ENCODE data around the gene BMPR1A. TPM values are rescaled to one million over a fixed set of nuclear protein-coding genes. Genes with fewer than 3 reads are reported as not detected.
"Not testable (repeated sequence)": the region's sequence is repeated elsewhere in the genome, so short reads cannot be mapped to it uniquely, and the experiment has no call there.

The BMPR1A gene
- total and polyA plus RNA-seq, 7 experiments from 2014 or later, result 2.1 to 11.3 (median 5.6) TPM

DNA sequence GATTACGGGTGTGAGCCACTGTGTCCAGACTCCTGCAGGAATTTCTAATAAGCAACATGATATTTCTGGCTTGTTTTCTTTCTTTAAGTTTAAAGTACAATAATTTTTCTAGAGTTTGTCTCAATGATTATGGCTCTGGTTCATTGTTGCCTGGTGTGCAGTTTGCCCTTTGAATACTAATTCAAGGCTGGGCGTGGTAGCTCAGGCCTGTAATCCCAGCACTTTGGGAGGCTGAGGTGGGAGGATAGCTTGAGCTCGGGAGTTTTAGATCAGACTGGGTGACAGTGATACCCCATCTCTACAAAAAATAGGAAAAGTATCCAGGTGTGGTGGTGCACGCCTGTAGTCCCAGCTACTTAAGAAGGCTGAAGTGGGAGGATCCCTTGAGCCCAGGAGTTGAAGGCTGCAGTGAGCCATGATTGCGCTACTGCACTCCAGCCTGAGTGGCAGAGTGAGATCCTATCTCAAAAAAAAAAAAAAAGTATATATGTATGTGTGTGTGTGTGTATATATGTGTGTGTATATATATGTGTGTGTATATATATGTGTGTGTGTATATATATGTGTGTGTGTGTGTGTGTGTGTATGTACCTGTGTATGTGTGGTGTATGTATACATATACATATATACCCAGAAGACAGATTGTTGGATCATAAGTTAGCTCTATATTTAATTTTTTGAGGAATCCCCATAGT is 220.1 kb downstream of the BMPR1A start:
- Histone ChIP-seq H3K27ac (ENCODE audit: low read depth, low read length) (no peak overlapping the region), H3K36me3 (ENCODE audit: control insufficient read depth in 2 of 3, insufficient read depth in 3 of 3, low read length in 3 of 3) (no peaks in the 10 kb centered on the region), H3K27me3 (ENCODE audit: control insufficient read depth in 2 of 2, insufficient read depth in 2 of 2, low read length in 2 of 2) (no peaks in the 10 kb centered on the region), H3K4me1 (ENCODE audit: control insufficient read depth in 2 of 2, insufficient read depth in 2 of 2, low read length in 2 of 2) (peaks cover 0 to 6% of the 10 kb centered on the region in 2 donors), H3K9me3 (ENCODE audit: control insufficient read depth in 2 of 3, low read length in 3 of 3) (no peaks in the 10 kb centered on the region), H3K4me3 (ENCODE audit: low read length) (no peak overlapping the region)
- H3K4me3 Mint-ChIP-seq, result no peak overlapping the region
- no peak overlapping the region for H3K27ac Mint-ChIP-seq
- ChIA-PET CTCF (interaction anchor here (1.8 kb wide), 1 partner anchor 10 kb away, joined by 4 read pairs; no protein-coding TSS in a partner anchor), POLR2A (interaction anchor here (1.0 kb wide), 1 partner anchor 117 kb away, joined by 3 read pairs; no protein-coding TSS in a partner anchor)
- intact Hi-C loops (cut with micrococcal nuclease), result loop anchor here in 1 of 2 donors (10.0 kb wide), 1 partner anchor 368 kb away; no protein-coding TSS in a partner anchor
- no peak for ATAC-seq
- no peak for DNase-seq
- H3K4me1 Mint-ChIP-seq, result peaks cover 6 to 16% (median 11%) of the 10 kb centered on the region in 7 donors
- peaks cover 0 to 49% (median 0%) of the 10 kb centered on the region in 5 donors for H3K27me3 Mint-ChIP-seq
- H3K9me3 Mint-ChIP-seq, result no peaks in the 10 kb centered on the region
- H3K36me3 Mint-ChIP-seq, result no peaks in the 10 kb centered on the region

DNA sequence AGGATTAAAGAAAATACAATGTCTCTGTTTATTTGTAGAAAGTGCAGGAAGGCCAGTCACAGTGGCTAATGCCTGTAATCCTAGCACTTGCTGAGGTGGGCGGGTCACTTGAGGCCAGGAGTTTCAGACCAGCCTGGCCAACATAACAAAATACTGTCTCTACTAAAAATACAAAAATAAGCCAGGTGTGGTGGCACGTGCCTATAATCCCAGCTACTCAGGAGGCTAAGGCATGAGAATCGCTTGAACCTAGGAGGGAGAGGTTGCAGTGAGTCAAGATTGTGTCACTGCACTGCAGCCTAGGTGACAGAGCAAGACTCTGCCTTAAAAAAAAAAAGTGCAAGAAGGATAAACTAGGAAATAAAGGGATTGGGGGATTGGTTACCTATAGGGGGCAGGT is 222.0 kb downstream of the BMPR1A start:
- H3K9me3 ChIP-seq (ENCODE audit: control insufficient read depth in 2 of 3, low read length in 3 of 3); DNase-seq; H3K4me3 Mint-ChIP-seq; H3K4me1 Mint-ChIP-seq; H3K9me3 Mint-ChIP-seq; H3K4me1 ChIP-seq (ENCODE audit: control insufficient read depth in 2 of 2, insufficient read depth in 2 of 2, low read length in 2 of 2); H3K27ac Mint-ChIP-seq; H3K4me3 ChIP-seq (ENCODE audit: low read length); H3K27ac ChIP-seq (ENCODE audit: low read depth, low read length); H3K36me3 Mint-ChIP-seq; CTCF ChIA-PET; ATAC-seq; H3K27me3 ChIP-seq (ENCODE audit: control insufficient read depth in 2 of 2, insufficient read depth in 2 of 2, low read length in 2 of 2); H3K36me3 ChIP-seq (ENCODE audit: control insufficient read depth in 2 of 3, insufficient read depth in 3 of 3, low read length in 3 of 3); POLR2A ChIA-PET: not testable (repeated sequence)
- intact Hi-C loops (cut with micrococcal nuclease), result loop anchor here in 1 of 2 donors (10.0 kb wide), 1 partner anchor 366 kb away; no protein-coding TSS in a partner anchor
- peaks cover 0 to 40% (median 0%) of the 10 kb centered on the region in 5 donors for H3K27me3 Mint-ChIP-seq

DNA sequence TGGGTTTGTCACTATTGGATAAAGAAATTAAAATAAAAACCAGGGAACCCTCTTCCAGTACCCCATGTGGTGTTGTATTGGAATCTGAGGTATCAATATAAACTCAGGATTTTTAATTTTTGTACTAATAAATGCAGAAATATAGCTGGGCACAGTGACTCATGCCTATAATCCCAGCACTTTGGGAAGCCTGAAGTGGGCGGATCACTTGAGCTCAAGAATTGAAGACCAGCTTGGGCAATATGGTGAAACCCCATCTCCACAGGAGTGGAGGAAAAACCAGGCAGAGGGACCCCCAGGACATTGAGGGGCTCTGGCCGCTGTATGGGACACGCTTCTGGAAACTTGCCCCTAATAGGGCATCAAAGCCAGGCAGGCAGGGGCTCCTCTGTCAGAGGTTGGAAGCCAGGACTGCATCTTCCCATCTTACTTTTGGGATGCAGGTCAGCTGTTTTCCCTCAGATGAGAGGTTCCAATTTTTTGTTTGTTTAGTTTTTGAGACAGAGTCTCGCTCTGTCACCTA is 222.9 kb downstream of the BMPR1A start:
- no peak overlapping the region for H3K4me3 ChIP-seq (ENCODE audit: low read length)
- no peak overlapping the region for H3K27ac ChIP-seq (ENCODE audit: low read depth, low read length)
- ChIA-PET CTCF (no interaction called here), POLR2A (interaction anchor here (1.3 kb wide), 1 partner anchor 31 kb away, joined by 3 read pairs; no protein-coding TSS in a partner anchor)
- Mint-ChIP-seq H3K27me3 (peaks cover 0 to 36% (median 0%) of the 10 kb centered on the region in 5 donors), H3K27ac (no peak overlapping the region), H3K4me1 (no peaks in the 10 kb centered on the region), H3K36me3 (peaks cover 0 to under 1% (median 0%) of the 10 kb centered on the region in 5 donors), H3K4me3 (no peak overlapping the region), H3K9me3 (no peaks in the 10 kb centered on the region)
- H3K27me3 ChIP-seq (ENCODE audit: control insufficient read depth in 2 of 2, insufficient read depth in 2 of 2, low read length in 2 of 2), result no peaks in the 10 kb centered on the region
- no peaks in the 10 kb centered on the region for H3K9me3 ChIP-seq (ENCODE audit: control insufficient read depth in 2 of 3, low read length in 3 of 3)
- ATAC-seq (no peak), DNase-seq (no peak)
- no peaks in the 10 kb centered on the region for H3K36me3 ChIP-seq (ENCODE audit: control insufficient read depth in 2 of 3, insufficient read depth in 3 of 3, low read length in 3 of 3)
- intact Hi-C loops (cut with micrococcal nuclease), result loop anchor here in 1 of 2 donors (10.0 kb wide), 1 partner anchor 365 kb away; no protein-coding TSS in a partner anchor
- no peaks in the 10 kb centered on the region for H3K4me1 ChIP-seq (ENCODE audit: control insufficient read depth in 2 of 2, insufficient read depth in 2 of 2, low read length in 2 of 2)

- DNase-seq (no peak), ATAC-seq (no peak)
- Histone ChIP-seq H3K9me3 (ENCODE audit: control insufficient read depth in 2 of 3, low read length in 3 of 3) (no peaks in the 10 kb centered on the region), H3K4me1 (ENCODE audit: control insufficient read depth in 2 of 2, insufficient read depth in 2 of 2, low read length in 2 of 2) (no peaks in the 10 kb centered on the region), H3K36me3 (ENCODE audit: control insufficient read depth in 2 of 3, insufficient read depth in 3 of 3, low read length in 3 of 3) (no peaks in the 10 kb centered on the region), H3K27me3 (ENCODE audit: control insufficient read depth in 2 of 2, insufficient read depth in 2 of 2, low read length in 2 of 2) (no peaks in the 10 kb centered on the region), H3K4me3 (ENCODE audit: low read length) (no peak overlapping the region), H3K27ac (ENCODE audit: low read depth, low read length) (no peak overlapping the region)
- peaks cover 0 to 3% (median 0%) of the 10 kb centered on the region in 5 donors for H3K36me3 Mint-ChIP-seq
- no peaks in the 10 kb centered on the region for H3K9me3 Mint-ChIP-seq
- ChIA-PET POLR2A (interaction anchor here (1.3 kb wide), 1 partner anchor 32 kb away, joined by 3 read pairs; no protein-coding TSS in a partner anchor), CTCF (no interaction called here)
- no peak overlapping the region for H3K4me3 Mint-ChIP-seq
- H3K4me1 Mint-ChIP-seq, result no peaks in the 10 kb centered on the region
- peaks cover 0 to 32% (median 0%) of the 10 kb centered on the region in 5 donors for H3K27me3 Mint-ChIP-seq
- H3K27ac Mint-ChIP-seq, result no peak overlapping the region
- intact Hi-C loops (cut with micrococcal nuclease), result loop anchor here in 1 of 2 donors (10.0 kb wide), 1 partner anchor 365 kb away; no protein-coding TSS in a partner anchor
Observed at GRCh38 chr10:86979977-86980448, 223.6 kb downstream of the BMPR1A start.

- H3K36me3 ChIP-seq (ENCODE audit: control insufficient read depth in 2 of 3, insufficient read depth in 3 of 3, low read length in 3 of 3); H3K9me3 Mint-ChIP-seq; H3K9me3 ChIP-seq (ENCODE audit: control insufficient read depth in 2 of 3, low read length in 3 of 3); DNase-seq; H3K36me3 Mint-ChIP-seq; POLR2A ChIA-PET; H3K27me3 ChIP-seq (ENCODE audit: control insufficient read depth in 2 of 2, insufficient read depth in 2 of 2, low read length in 2 of 2); H3K27ac Mint-ChIP-seq; H3K4me1 ChIP-seq (ENCODE audit: control insufficient read depth in 2 of 2, insufficient read depth in 2 of 2, low read length in 2 of 2); CTCF ChIA-PET; H3K4me3 ChIP-seq (ENCODE audit: low read length); H3K4me3 Mint-ChIP-seq; H3K27ac ChIP-seq (ENCODE audit: low read depth, low read length); ATAC-seq; intact Hi-C loops (cut with micrococcal nuclease); H3K4me1 Mint-ChIP-seq: not testable (repeated sequence)
- peaks cover 0 to 36% (median 0%) of the 10 kb centered on the region in 5 donors for H3K27me3 Mint-ChIP-seq
Observed at GRCh38 chr10:86981020-86981419, 224.6 kb downstream of the BMPR1A start.

DNA sequence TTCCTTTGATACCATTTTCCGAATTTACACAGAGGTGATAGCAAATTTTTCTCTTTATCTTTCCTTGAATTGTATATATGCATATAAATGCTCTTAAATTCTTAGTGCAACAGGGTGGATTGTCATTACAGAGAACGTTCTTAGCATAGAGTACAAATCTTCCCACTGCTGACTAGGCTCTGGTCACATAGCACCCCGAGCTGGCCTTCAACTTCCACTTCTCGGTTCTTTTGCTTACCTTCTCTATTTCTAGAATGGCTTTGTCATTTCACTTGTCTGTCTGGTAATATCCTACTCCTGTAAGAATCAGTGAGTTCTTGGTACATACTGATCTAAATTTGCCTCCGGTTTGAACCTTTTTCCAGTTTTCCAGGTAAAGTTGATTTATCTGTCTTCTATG is 225.3 kb downstream of the BMPR1A start:
- Mint-ChIP-seq H3K27ac (no peak overlapping the region), H3K36me3 (peaks cover 0 to 3% (median 0%) of the 10 kb centered on the region in 5 donors), H3K27me3 (peaks cover 0 to 36% (median 0%) of the 10 kb centered on the region in 5 donors), H3K4me1 (no peaks in the 10 kb centered on the region), H3K9me3 (peaks cover 0 to 2% (median 0%) of the 10 kb centered on the region in 11 donors), H3K4me3 (no peak overlapping the region)
- ChIA-PET POLR2A (no interaction called here), CTCF (no interaction called here)
- no peak overlapping the region for H3K27ac ChIP-seq (ENCODE audit: low read depth, low read length)
- H3K9me3 ChIP-seq (ENCODE audit: control insufficient read depth in 2 of 3, low read length in 3 of 3), result no peaks in the 10 kb centered on the region
- no peak for DNase-seq
- no peaks in the 10 kb centered on the region for H3K36me3 ChIP-seq (ENCODE audit: control insufficient read depth in 2 of 3, insufficient read depth in 3 of 3, low read length in 3 of 3)
- no peaks in the 10 kb centered on the region for H3K27me3 ChIP-seq (ENCODE audit: control insufficient read depth in 2 of 2, insufficient read depth in 2 of 2, low read length in 2 of 2)
- ATAC-seq, result no peak
- intact Hi-C loops (cut with micrococcal nuclease), result no loop called here
- no peaks in the 10 kb centered on the region for H3K4me1 ChIP-seq (ENCODE audit: control insufficient read depth in 2 of 2, insufficient read depth in 2 of 2, low read length in 2 of 2)
- no peak overlapping the region for H3K4me3 ChIP-seq (ENCODE audit: low read length)
